ENCODE measurements around the gene PEX6.
"Not testable (repeated sequence)": the region's sequence is repeated elsewhere in the genome, so short reads cannot be mapped to it uniquely, and the experiment has no call there.

The PEX6 gene

GRCh38 chr6:42959917-42960242 lies 19.1 kb downstream of the PEX6 start:
- Histone ChIP-seq H3K36me3 (ENCODE audit: insufficient read depth, low read length) (no peaks in the 10 kb centered on the region; the same call in 1 of the 2 replicates), H3K9me3 (ENCODE audit: low read depth, low read length) (no peaks in the 10 kb centered on the region), H3K27ac (no peak overlapping the region), H3K4me3 (no peak overlapping the region), H3K9ac (ENCODE audit: insufficient read length) (no peak overlapping the region)
- no peak for DNase-seq (ENCODE audit: low read depth, low spot score)
- no peak for TF ChIP-seq EZH2 (IDR thresholded peaks at IDR 0.05)
- TF ChIP-seq FOXP2 (optimal IDR thresholded peaks at IDR 0.05; ENCODE audit: control extremely low read depth, extremely low read length, insufficient read depth), result no peak
- TF ChIP-seq POLR2AphosphoS5 (IDR thresholded peaks at IDR 0.05; ENCODE audit: borderline replicate concordance, low read depth, low read length), result no peak

GRCh38 chr6:42958125-42958524 lies 20.9 kb downstream of the PEX6 start:
- H3K9ac ChIP-seq (ENCODE audit: insufficient read length), result no peak overlapping the region
- no peaks in the 10 kb centered on the region for H3K36me3 ChIP-seq (ENCODE audit: insufficient read depth, low read length)
- no peak overlapping the region for H3K27ac ChIP-seq
- H3K9me3 ChIP-seq (ENCODE audit: low read depth, low read length), result no peaks in the 10 kb centered on the region
- TF ChIP-seq EZH2 (IDR thresholded peaks at IDR 0.05), result no peak
- no peak for TF ChIP-seq FOXP2 (optimal IDR thresholded peaks at IDR 0.05; ENCODE audit: control extremely low read depth, extremely low read length, insufficient read depth)
- no peak for TF ChIP-seq POLR2AphosphoS5 (IDR thresholded peaks at IDR 0.05; ENCODE audit: borderline replicate concordance, low read depth, low read length)
- no peak overlapping the region for H3K4me3 ChIP-seq
- DNase-seq (ENCODE audit: low read depth, low spot score), result no peak

- H3K4me3 ChIP-seq; H3K9ac ChIP-seq (ENCODE audit: insufficient read length); H3K36me3 ChIP-seq (ENCODE audit: insufficient read depth, low read length); H3K9me3 ChIP-seq (ENCODE audit: low read depth, low read length); H3K27ac ChIP-seq; DNase-seq (ENCODE audit: low read depth, low spot score): not testable (repeated sequence)
Measured at GRCh38 chr6:42954405-42954804, 24.6 kb downstream of the PEX6 start.

GRCh38 chr6:42952389-42952788 lies 26.6 kb downstream of the PEX6 start:
- no peak overlapping the region for H3K4me3 ChIP-seq
- H3K27ac ChIP-seq, result no peak overlapping the region
- H3K36me3 ChIP-seq (ENCODE audit: insufficient read depth, low read length), result no peaks in the 10 kb centered on the region
- TF ChIP-seq POLR2AphosphoS5 (IDR thresholded peaks at IDR 0.05; ENCODE audit: borderline replicate concordance, low read depth, low read length) (no peak), EZH2 (IDR thresholded peaks at IDR 0.05) (no peak), FOXP2 (optimal IDR thresholded peaks at IDR 0.05; ENCODE audit: control extremely low read depth, extremely low read length, insufficient read depth) (no peak)
- no peak for DNase-seq (ENCODE audit: low read depth, low spot score)
- H3K9ac ChIP-seq (ENCODE audit: insufficient read length), result no peak overlapping the region
- H3K9me3 ChIP-seq (ENCODE audit: low read depth, low read length), result no peaks in the 10 kb centered on the region

- H3K9me3 ChIP-seq (ENCODE audit: low read depth, low read length), result no peaks in the 10 kb centered on the region
- no peaks in the 10 kb centered on the region for H3K36me3 ChIP-seq (ENCODE audit: insufficient read depth, low read length)
- no peak for TF ChIP-seq EZH2 (IDR thresholded peaks at IDR 0.05)
- no peak for TF ChIP-seq FOXP2 (optimal IDR thresholded peaks at IDR 0.05; ENCODE audit: control extremely low read depth, extremely low read length, insufficient read depth)
- no peak for TF ChIP-seq POLR2AphosphoS5 (IDR thresholded peaks at IDR 0.05; ENCODE audit: borderline replicate concordance, low read depth, low read length)
- H3K9ac ChIP-seq (ENCODE audit: insufficient read length), result no peak overlapping the region
- no peak for DNase-seq (ENCODE audit: low read depth, low spot score)
- H3K4me3 ChIP-seq, result no peak overlapping the region
- H3K27ac ChIP-seq, result no peak overlapping the region
Measured at GRCh38 chr6:42947950-42948349, 31.0 kb downstream of the PEX6 start.

- TF ChIP-seq EZH2 (IDR thresholded peaks at IDR 0.05) (no peak), FOXP2 (optimal IDR thresholded peaks at IDR 0.05; ENCODE audit: control extremely low read depth, extremely low read length, insufficient read depth) (no peak), POLR2AphosphoS5 (IDR thresholded peaks at IDR 0.05; ENCODE audit: borderline replicate concordance, low read depth, low read length) (no peak)
- Histone ChIP-seq H3K4me3 (no peak overlapping the region), H3K9me3 (ENCODE audit: low read depth, low read length) (no peaks in the 10 kb centered on the region), H3K9ac (ENCODE audit: insufficient read length) (no peak overlapping the region), H3K36me3 (ENCODE audit: insufficient read depth, low read length) (peaks cover 10% of the 10 kb centered on the region; the same call in 1 of the 2 replicates), H3K27ac (no peak overlapping the region)
- DNase-seq (ENCODE audit: low read depth, low spot score), result no peak
Measured at GRCh38 chr6:42942444-42942843, 36.5 kb downstream of the PEX6 start.

GRCh38 chr6:42941356-42941755 lies 37.6 kb downstream of the PEX6 start:
- H3K4me3 ChIP-seq; H3K27ac ChIP-seq; H3K9ac ChIP-seq (ENCODE audit: insufficient read length); DNase-seq (ENCODE audit: low read depth, low spot score); H3K9me3 ChIP-seq (ENCODE audit: low read depth, low read length): not testable (repeated sequence)
- H3K36me3 ChIP-seq (ENCODE audit: insufficient read depth, low read length), result peaks cover 11% of the 10 kb centered on the region; the same call in 1 of the 2 replicates

GRCh38 chr6:42940493-42941045 lies 38.4 kb downstream of the PEX6 start:
- Histone ChIP-seq H3K9me3 (ENCODE audit: low read depth, low read length) (no peaks in the 10 kb centered on the region), H3K36me3 (ENCODE audit: insufficient read depth, low read length) (peaks cover 18% of the 10 kb centered on the region; the same call in 1 of the 2 replicates), H3K4me3 (no peak overlapping the region), H3K9ac (ENCODE audit: insufficient read length) (no peak overlapping the region), H3K27ac (no peak overlapping the region)
- no peak for DNase-seq (ENCODE audit: low read depth, low spot score)
- TF ChIP-seq FOXP2 (optimal IDR thresholded peaks at IDR 0.05; ENCODE audit: control extremely low read depth, extremely low read length, insufficient read depth) (no peak), POLR2AphosphoS5 (IDR thresholded peaks at IDR 0.05; ENCODE audit: borderline replicate concordance, low read depth, low read length) (no peak), EZH2 (IDR thresholded peaks at IDR 0.05) (no peak)

- DNase-seq (ENCODE audit: low read depth, low spot score), result no peak
- Histone ChIP-seq H3K36me3 (ENCODE audit: insufficient read depth, low read length) (peaks cover 25% of the 10 kb centered on the region; the same call in 1 of the 2 replicates), H3K27ac (no peak overlapping the region), H3K9ac (ENCODE audit: insufficient read length) (no peak overlapping the region), H3K9me3 (ENCODE audit: low read depth, low read length) (no peaks in the 10 kb centered on the region), H3K4me3 (no peak overlapping the region)
- TF ChIP-seq FOXP2 (optimal IDR thresholded peaks at IDR 0.05; ENCODE audit: control extremely low read depth, extremely low read length, insufficient read depth) (no peak), POLR2AphosphoS5 (IDR thresholded peaks at IDR 0.05; ENCODE audit: borderline replicate concordance, low read depth, low read length) (no peak), EZH2 (IDR thresholded peaks at IDR 0.05) (no peak)
Measured at GRCh38 chr6:42939810-42940167, 39.2 kb downstream of the PEX6 start.

Measured in SK-N-MC (cell line).